ENCODE measurements around the gene PPP1R18. TPM values are rescaled to one million over a fixed set of nuclear protein-coding genes. Genes with fewer than 3 reads are reported as not detected.
"Not testable (repeated sequence)": the region's sequence is repeated elsewhere in the genome, so short reads cannot be mapped to it uniquely, and the experiment has no call there.

Gene PPP1R18
- total and polyA plus RNA-seq, 2 experiments from 2014 or later: 67.8 to 108 TPM

- peaks cover 49% of the 10 kb centered on the region for H3K79me2 ChIP-seq (ENCODE audit: insufficient read depth)
- peaks cover 19% of the 10 kb centered on the region; the same call in 1 of the 2 replicates for H4K20me1 ChIP-seq (ENCODE audit: insufficient read depth)
- DNase-seq: peak; percentile 74
- H3K4me3 ChIP-seq: no peak overlapping the region
- H3K36me3 ChIP-seq (ENCODE audit: low read depth): peaks cover 58% of the 10 kb centered on the region
- in situ Hi-C loops (cut with MboI): loop anchor here (25.0 kb wide), 1 partner anchor 361 kb away; no protein-coding TSS in a partner anchor
- H2AFZ ChIP-seq: no peak overlapping the region
- H3K27ac ChIP-seq: peak overlapping the region; percentile 95
- no peak overlapping the region for H3K4me2 ChIP-seq (ENCODE audit: unreplicated experiment)
- no peak for TF ChIP-seq EZH2 (IDR thresholded peaks at IDR 0.05; ENCODE audit: insufficient read depth, poor library complexity, severe bottlenecking)
- no peak for TF ChIP-seq EZH2phosphoT487 (IDR thresholded peaks at IDR 0.05; ENCODE audit: insufficient read depth, low read depth)
- H3K4me1 ChIP-seq (ENCODE audit: insufficient read depth): peaks cover 49% of the 10 kb centered on the region
- H3K9ac ChIP-seq: peak overlapping the region; percentile 99
- 32 to 50% methylated on average over 3 of the region's 3 CpGs for WGBS, 2 experiments (ENCODE audit: low coverage in 1 of 2, low lambda C conversion rate in 2 of 2, missing lambda C conversion rate in 2 of 2)
- H3K9me3 ChIP-seq (ENCODE audit: low read depth): no peaks in the 10 kb centered on the region
- H3K9me2 ChIP-seq (ENCODE audit: insufficient read depth): no peaks in the 10 kb centered on the region
- H3F3A ChIP-seq (ENCODE audit: insufficient read depth): peaks cover 90% of the 10 kb centered on the region
- no peaks in the 10 kb centered on the region for H3K27me3 ChIP-seq (replicated peaks; ENCODE audit: insufficient read depth)
Observed at GRCh38 chr6:30725713-30726505, 39.5 kb upstream of the PPP1R18 start.

GRCh38 chr6:30724906-30725667, 38.6 kb upstream of the PPP1R18 start:
- peak overlapping the region; percentile 93 for H3K4me2 ChIP-seq (ENCODE audit: unreplicated experiment)
- WGBS, 2 experiments (ENCODE audit: low coverage in 1 of 2, low lambda C conversion rate in 2 of 2, missing lambda C conversion rate in 2 of 2): 22 to 24% methylated on average over 6 of the region's 6 CpGs
- H3K27ac ChIP-seq: peak overlapping the region; percentile 95
- no peaks in the 10 kb centered on the region for H3K27me3 ChIP-seq (replicated peaks; ENCODE audit: insufficient read depth)
- DNase-seq: peak; percentile 36
- peak overlapping the region; percentile 97 for H3K4me3 ChIP-seq
- H2AFZ ChIP-seq: no peak overlapping the region
- H3K36me3 ChIP-seq (ENCODE audit: low read depth): peaks cover 50% of the 10 kb centered on the region
- H3F3A ChIP-seq (ENCODE audit: insufficient read depth): peaks cover 88% of the 10 kb centered on the region
- no peaks in the 10 kb centered on the region for H3K9me2 ChIP-seq (ENCODE audit: insufficient read depth)
- TF ChIP-seq EZH2phosphoT487 (IDR thresholded peaks at IDR 0.05; ENCODE audit: insufficient read depth, low read depth): no peak
- TF ChIP-seq EZH2 (IDR thresholded peaks at IDR 0.05; ENCODE audit: insufficient read depth, poor library complexity, severe bottlenecking): no peak
- H4K20me1 ChIP-seq (ENCODE audit: insufficient read depth): peaks cover 19% of the 10 kb centered on the region; the same call in 1 of the 2 replicates
- in situ Hi-C loops (cut with MboI): loop anchor here (25.0 kb wide), 1 partner anchor 362 kb away; no protein-coding TSS in a partner anchor
- peaks cover 49% of the 10 kb centered on the region for H3K4me1 ChIP-seq (ENCODE audit: insufficient read depth)
- H3K9me3 ChIP-seq (ENCODE audit: low read depth): no peaks in the 10 kb centered on the region
- H3K9ac ChIP-seq: peak overlapping the region; percentile 99
- peaks cover 51% of the 10 kb centered on the region for H3K79me2 ChIP-seq (ENCODE audit: insufficient read depth)

- H3K79me2 ChIP-seq (ENCODE audit: insufficient read depth): peaks cover 58% of the 10 kb centered on the region
- 32 to 33% methylated on average over 29 of the region's 29 CpGs for WGBS, 2 experiments (ENCODE audit: low coverage in 1 of 2, low lambda C conversion rate in 2 of 2, missing lambda C conversion rate in 2 of 2)
- H3K27me3 ChIP-seq (replicated peaks; ENCODE audit: insufficient read depth); H3K9me3 ChIP-seq (ENCODE audit: low read depth); H3K9me2 ChIP-seq (ENCODE audit: insufficient read depth); H2AFZ ChIP-seq; in situ Hi-C loops (cut with MboI): not testable (repeated sequence)
- peak overlapping the region; percentile 95 for H3K27ac ChIP-seq
- H3K4me1 ChIP-seq (ENCODE audit: insufficient read depth): peaks cover 51% of the 10 kb centered on the region
- peak overlapping the region; percentile 99 for H3K9ac ChIP-seq
- H3K4me3 ChIP-seq: peak overlapping the region; percentile 97
- DNase-seq: peak; percentile 35
- peaks cover 19% of the 10 kb centered on the region; the same call in 1 of the 2 replicates for H4K20me1 ChIP-seq (ENCODE audit: insufficient read depth)
- H3F3A ChIP-seq (ENCODE audit: insufficient read depth): peaks cover 86% of the 10 kb centered on the region
- peaks cover 40% of the 10 kb centered on the region for H3K36me3 ChIP-seq (ENCODE audit: low read depth)
- H3K4me2 ChIP-seq (ENCODE audit: unreplicated experiment): peak overlapping the region; percentile 93
Observed at GRCh38 chr6:30723843-30724741, 37.6 kb upstream of the PPP1R18 start.

- H3K27ac ChIP-seq: peak overlapping the region; percentile 95
- H3K4me2 ChIP-seq (ENCODE audit: unreplicated experiment): peak overlapping the region; percentile 93
- H3K4me1 ChIP-seq (ENCODE audit: insufficient read depth): peaks cover 57% of the 10 kb centered on the region
- DNase-seq; H3K9me3 ChIP-seq (ENCODE audit: low read depth); H3K27me3 ChIP-seq (replicated peaks; ENCODE audit: insufficient read depth); H2AFZ ChIP-seq; in situ Hi-C loops (cut with MboI); H3K9me2 ChIP-seq (ENCODE audit: insufficient read depth): not testable (repeated sequence)
- H4K20me1 ChIP-seq (ENCODE audit: insufficient read depth): peaks cover 19% of the 10 kb centered on the region; the same call in 1 of the 2 replicates
- 42 to 53% methylated on average over 16 of the region's 16 CpGs for WGBS, 2 experiments (ENCODE audit: low coverage in 1 of 2, low lambda C conversion rate in 2 of 2, missing lambda C conversion rate in 2 of 2)
- H3F3A ChIP-seq (ENCODE audit: insufficient read depth): peaks cover 86% of the 10 kb centered on the region
- H3K9ac ChIP-seq: peak overlapping the region; percentile 99
- peak overlapping the region; percentile 97 for H3K4me3 ChIP-seq
- H3K79me2 ChIP-seq (ENCODE audit: insufficient read depth): peaks cover 66% of the 10 kb centered on the region
- H3K36me3 ChIP-seq (ENCODE audit: low read depth): peaks cover 37% of the 10 kb centered on the region
Observed at GRCh38 chr6:30723159-30723842, 36.9 kb upstream of the PPP1R18 start.

Data from GM23248 (cell line).